Measurements from ENCODE around the gene RAVER2.

The RAVER2 gene

GRCh38 chr1:64872067-64872466, 127.2 kb downstream of the RAVER2 start:
- TF ChIP-seq CTCF (IDR thresholded peaks at IDR 0.05; ENCODE audit: low read depth, low read length): no peak
- Histone ChIP-seq H3K36me3 (peaks cover 9% of the 10 kb centered on the region), H3K27me3 (ENCODE audit: insufficient read depth, low read depth, severe bottlenecking) (no peaks in the 10 kb centered on the region), H3K27ac (no peak overlapping the region), H3K4me3 (ENCODE audit: low read depth, low read length) (no peak overlapping the region), H3K9me3 (ENCODE audit: severe bottlenecking) (no peaks in the 10 kb centered on the region)
- DNase-seq: no peak

GRCh38 chr1:64873576-64873975, 128.7 kb downstream of the RAVER2 start:
- Histone ChIP-seq H3K9me3 (ENCODE audit: severe bottlenecking) (no peaks in the 10 kb centered on the region), H3K36me3 (peaks cover 3% of the 10 kb centered on the region)

GRCh38 chr1:64874666-64875065, 129.8 kb downstream of the RAVER2 start:
- H3K36me3 ChIP-seq: peaks cover 3% of the 10 kb centered on the region
- DNase-seq: no peak
- no peaks in the 10 kb centered on the region for H3K9me3 ChIP-seq (ENCODE audit: severe bottlenecking)
- TF ChIP-seq CTCF (IDR thresholded peaks at IDR 0.05; ENCODE audit: low read depth, low read length): no peak
- H3K4me3 ChIP-seq (ENCODE audit: low read depth, low read length): no peak overlapping the region
- H3K27ac ChIP-seq: no peak overlapping the region
- no peaks in the 10 kb centered on the region for H3K27me3 ChIP-seq (ENCODE audit: insufficient read depth, low read depth, severe bottlenecking)

More at GRCh38 chr1:64873576-64873975, 128.7 kb downstream of the RAVER2 start:
- H3K4me3 ChIP-seq (ENCODE audit: low read depth, low read length): no peak overlapping the region
- no peaks in the 10 kb centered on the region for H3K27me3 ChIP-seq (ENCODE audit: insufficient read depth, low read depth, severe bottlenecking)
- no peak for DNase-seq
- no peak overlapping the region for H3K27ac ChIP-seq
- no peak for TF ChIP-seq CTCF (IDR thresholded peaks at IDR 0.05; ENCODE audit: low read depth, low read length)

GRCh38 chr1:64875101-64875500, 130.2 kb downstream of the RAVER2 start:
- Histone ChIP-seq H3K9me3 (ENCODE audit: severe bottlenecking) (no peaks in the 10 kb centered on the region), H3K27me3 (ENCODE audit: insufficient read depth, low read depth, severe bottlenecking) (no peaks in the 10 kb centered on the region), H3K36me3 (peaks cover 3% of the 10 kb centered on the region), H3K27ac (no peak overlapping the region), H3K4me3 (ENCODE audit: low read depth, low read length) (no peak overlapping the region)
- TF ChIP-seq CTCF (IDR thresholded peaks at IDR 0.05; ENCODE audit: low read depth, low read length): no peak
- DNase-seq: no peak

- peaks cover 3% of the 10 kb centered on the region for H3K36me3 ChIP-seq
- H3K27me3 ChIP-seq (ENCODE audit: insufficient read depth, low read depth, severe bottlenecking): no peaks in the 10 kb centered on the region
- no peak overlapping the region for H3K4me3 ChIP-seq (ENCODE audit: low read depth, low read length)
- DNase-seq: no peak
- no peaks in the 10 kb centered on the region for H3K9me3 ChIP-seq (ENCODE audit: severe bottlenecking)
- no peak for TF ChIP-seq CTCF (IDR thresholded peaks at IDR 0.05; ENCODE audit: low read depth, low read length)
- no peak overlapping the region for H3K27ac ChIP-seq
These were observed 130.7 kb downstream of the RAVER2 start for GRCh38 chr1:64875606-64876005.

GRCh38 chr1:64877151-64877550, 132.3 kb downstream of the RAVER2 start:
- H3K36me3 ChIP-seq: peaks cover 3% of the 10 kb centered on the region
- H3K9me3 ChIP-seq (ENCODE audit: severe bottlenecking): no peaks in the 10 kb centered on the region
- H3K4me3 ChIP-seq (ENCODE audit: low read depth, low read length): no peak overlapping the region
- H3K27ac ChIP-seq: no peak overlapping the region
- no peak for DNase-seq
- no peaks in the 10 kb centered on the region for H3K27me3 ChIP-seq (ENCODE audit: insufficient read depth, low read depth, severe bottlenecking)
- TF ChIP-seq CTCF (IDR thresholded peaks at IDR 0.05; ENCODE audit: low read depth, low read length): no peak

Measured in WERI-Rb-1 (cell line).